ENCODE data around the gene DEFB129. TPM values are rescaled to one million over a fixed set of nuclear protein-coding genes. Genes with fewer than 3 reads are reported as not detected.

DEFB129 gene
- total and polyA plus RNA-seq, 10 of the 15 experiments (the other 5 are each of a cell fraction or from before 2014, with no cell fraction given) = not detected

GRCh38 chr20:208942-209566 lies 18.0 kb upstream of the DEFB129 start:
- Histone ChIP-seq H3K9me3 (replicated peaks; ENCODE audit: control insufficient read depth, insufficient read depth, low read length) (no peaks in the 10 kb centered on the region), H3K79me2 (ENCODE audit: control insufficient read depth, insufficient read depth, low read length) (no peaks in the 10 kb centered on the region), H3K4me3 (no peak overlapping the region), H3K9ac (ENCODE audit: control insufficient read depth, insufficient read depth, low read length) (no peak overlapping the region), H4K20me1 (ENCODE audit: control insufficient read depth, insufficient read depth) (no peaks in the 10 kb centered on the region), H2AFZ (ENCODE audit: control insufficient read depth, low read depth, low read length) (no peak overlapping the region), H3K27me3 (replicated peaks in 1 of 2; ENCODE audit: control insufficient read depth in 2 of 2, insufficient read depth in 2 of 2, low read length in 1 of 2) (peaks cover 0 to 2% of the 10 kb centered on the region in 2 experiments; a peak in 1 of 4 replicates), H3K4me2 (ENCODE audit: control insufficient read depth, insufficient read depth) (no peak overlapping the region), H3K4me1 (ENCODE audit: control insufficient read depth, insufficient read depth, low read length) (no peaks in the 10 kb centered on the region), H3K27ac (ENCODE audit: control insufficient read depth, insufficient read depth) (no peak overlapping the region), H3K36me3 (ENCODE audit: control insufficient read depth in 2 of 2, insufficient read depth in 2 of 2, low read length in 1 of 2) (no peaks in the 10 kb centered on the region)
- FAIRE-seq = peak; percentile 68
- intact Hi-C loops (cut with micrococcal nuclease; ENCODE audit: unreplicated experiment) (loop anchor here (1.0 kb wide), 2 partner anchors 58 to 121 kb away; no protein-coding TSS in a partner anchor), in situ Hi-C loops (cut with MboI) (no loop called here)
- ChIA-PET CTCF (interaction anchor here (0.9 to 6.0 kb wide), 6 partner anchors 10 to 122 kb away, joined by 3 to 41 read pairs (median 10); no protein-coding TSS in a partner anchor), RAD21 (ENCODE audit: unreplicated experiment) (interaction anchor here (1.0 to 1.4 kb wide), 2 partner anchors 58 to 122 kb away, joined by 6 read pairs; no protein-coding TSS in a partner anchor), SMC1A (ENCODE audit: uncharacterized antibody, unreplicated experiment) (interaction anchor here (1.0 to 1.6 kb wide), 3 partner anchors 55 to 122 kb away, joined by 3 to 8 read pairs (median 6); no protein-coding TSS in a partner anchor), POLR2A (no interaction called here)
- peak; percentile 91 for ATAC-seq
- WGBS (ENCODE audit: insufficient coverage, insufficient replicate concordance, low lambda C conversion rate, missing lambda C conversion rate) = 1% methylated on average over 5 of the region's 5 CpGs
- TF ChIP-seq SMC3 (IDR thresholded peaks at IDR 0.05; ENCODE audit: borderline replicate concordance, low read length) (peak; percentile 84), RAD21 (IDR thresholded peaks at IDR 0.05; ENCODE audit: insufficient read depth, low read depth, low read length) (peak; percentile 82), MXI1 (IDR thresholded peaks at IDR 0.05; ENCODE audit: low read depth, low read length) (0 out of 2 replicates have a peak, but pooled peaks have one; percentile 42), NBN (IDR thresholded peaks at IDR 0.05) (no peak), CTCF (IDR thresholded peaks at IDR 0.05 in 2 of 3, conservative IDR thresholded peaks at IDR 0.05 in 1 of 3; ENCODE audit: control insufficient read depth in 2 of 3, extremely low read depth in 1 of 3, insufficient read depth in 1 of 3, low read depth in 3 of 3, low read length in 3 of 3) (peak; percentile 50 to 70 (median 58); a peak in 5 of 6 replicates)
- no peak for DNase-seq (ENCODE audit: low read depth, low spot score)
- no TSS peak for BruUV-seq (replicated peaks)

All from GM12878 (cell line).